Measurements from ENCODE around the gene MAST4.
A peak's percentile ranks its signal among the peaks of the same experiment; 100 is the strongest.

The MAST4 gene

GRCh38 chr5:66933066-66933465 lies 336.9 kb downstream of the MAST4 start:
- Histone ChIP-seq H3K4me2 (ENCODE audit: low read length) (peak overlapping the region; percentile 27), H3K4me3 (ENCODE audit: low read length) (no peak overlapping the region), H3K36me3 (ENCODE audit: insufficient read depth, low read length) (no peaks in the 10 kb centered on the region), H3K9me3 (replicated peaks; ENCODE audit: low read length) (no peaks in the 10 kb centered on the region), H3K9ac (ENCODE audit: low read depth, low read length) (no peak overlapping the region), H3K27me3 (ENCODE audit: control insufficient read depth, insufficient read depth, low read length) (no peaks in the 10 kb centered on the region), H3K4me1 (ENCODE audit: control insufficient read depth, insufficient read depth, low read length) (peaks cover 17% of the 10 kb centered on the region)

GRCh38 chr5:66939094-66939493 lies 342.9 kb downstream of the MAST4 start:
- H3K9ac ChIP-seq (ENCODE audit: low read depth, low read length) = no peak overlapping the region
- H3K4me2 ChIP-seq (ENCODE audit: low read length) = no peak overlapping the region
- H3K36me3 ChIP-seq (ENCODE audit: insufficient read depth, low read length) = no peaks in the 10 kb centered on the region

GRCh38 chr5:66945389-66946349 lies 349.5 kb downstream of the MAST4 start:
- Histone ChIP-seq H3K4me3 (ENCODE audit: low read length) (no peak overlapping the region), H3K27me3 (ENCODE audit: control insufficient read depth, insufficient read depth, low read length) (no peaks in the 10 kb centered on the region), H3K9ac (ENCODE audit: low read depth, low read length) (no peak overlapping the region), H3K9me3 (replicated peaks; ENCODE audit: low read length) (no peaks in the 10 kb centered on the region), H3K4me2 (ENCODE audit: low read length) (no peak overlapping the region), H3K4me1 (ENCODE audit: control insufficient read depth, insufficient read depth, low read length) (no peaks in the 10 kb centered on the region), H3K36me3 (ENCODE audit: insufficient read depth, low read length) (no peaks in the 10 kb centered on the region)

More at GRCh38 chr5:66939094-66939493, 342.9 kb downstream of the MAST4 start:
- no peaks in the 10 kb centered on the region for H3K4me1 ChIP-seq (ENCODE audit: control insufficient read depth, insufficient read depth, low read length)
- no peaks in the 10 kb centered on the region for H3K9me3 ChIP-seq (replicated peaks; ENCODE audit: low read length)
- H3K27me3 ChIP-seq (ENCODE audit: control insufficient read depth, insufficient read depth, low read length) = no peaks in the 10 kb centered on the region
- no peak overlapping the region for H3K4me3 ChIP-seq (ENCODE audit: low read length)

- H3K9ac ChIP-seq (ENCODE audit: low read depth, low read length) = no peak overlapping the region
- no peak overlapping the region for H3K4me3 ChIP-seq (ENCODE audit: low read length)
- H3K9me3 ChIP-seq (replicated peaks; ENCODE audit: low read length) = no peaks in the 10 kb centered on the region
- no peaks in the 10 kb centered on the region for H3K36me3 ChIP-seq (ENCODE audit: insufficient read depth, low read length)
- no peaks in the 10 kb centered on the region for H3K4me1 ChIP-seq (ENCODE audit: control insufficient read depth, insufficient read depth, low read length)
- H3K4me2 ChIP-seq (ENCODE audit: low read length) = no peak overlapping the region
- no peaks in the 10 kb centered on the region for H3K27me3 ChIP-seq (ENCODE audit: control insufficient read depth, insufficient read depth, low read length)
These were observed 351.3 kb downstream of the MAST4 start for GRCh38 chr5:66947458-66947857.

- Histone ChIP-seq H3K9ac (ENCODE audit: low read depth, low read length) (no peak overlapping the region), H3K4me2 (ENCODE audit: low read length) (no peak overlapping the region), H3K4me3 (ENCODE audit: low read length) (no peak overlapping the region), H3K9me3 (replicated peaks; ENCODE audit: low read length) (no peaks in the 10 kb centered on the region), H3K27me3 (ENCODE audit: control insufficient read depth, insufficient read depth, low read length) (no peaks in the 10 kb centered on the region), H3K36me3 (ENCODE audit: insufficient read depth, low read length) (no peaks in the 10 kb centered on the region), H3K4me1 (ENCODE audit: control insufficient read depth, insufficient read depth, low read length) (no peaks in the 10 kb centered on the region)
These were observed 352.9 kb downstream of the MAST4 start for GRCh38 chr5:66949066-66949465.

- no peak overlapping the region for H3K9ac ChIP-seq (ENCODE audit: low read depth, low read length)
- H3K36me3 ChIP-seq (ENCODE audit: insufficient read depth, low read length) = no peaks in the 10 kb centered on the region
- H3K27me3 ChIP-seq (ENCODE audit: control insufficient read depth, insufficient read depth, low read length) = no peaks in the 10 kb centered on the region
- no peak overlapping the region for H3K4me2 ChIP-seq (ENCODE audit: low read length)
- no peak overlapping the region for H3K4me3 ChIP-seq (ENCODE audit: low read length)
- H3K4me1 ChIP-seq (ENCODE audit: control insufficient read depth, insufficient read depth, low read length) = no peaks in the 10 kb centered on the region
- H3K9me3 ChIP-seq (replicated peaks; ENCODE audit: low read length) = no peaks in the 10 kb centered on the region
These were observed 356.0 kb downstream of the MAST4 start for GRCh38 chr5:66952153-66952552.

GRCh38 chr5:66956439-66956838 lies 360.2 kb downstream of the MAST4 start:
- Histone ChIP-seq H3K36me3 (ENCODE audit: insufficient read depth, low read length) (no peaks in the 10 kb centered on the region), H3K4me2 (ENCODE audit: low read length) (no peak overlapping the region), H3K9ac (ENCODE audit: low read depth, low read length) (no peak overlapping the region), H3K27me3 (ENCODE audit: control insufficient read depth, insufficient read depth, low read length) (no peaks in the 10 kb centered on the region), H3K4me3 (ENCODE audit: low read length) (no peak overlapping the region), H3K4me1 (ENCODE audit: control insufficient read depth, insufficient read depth, low read length) (peaks cover 35% of the 10 kb centered on the region), H3K9me3 (replicated peaks; ENCODE audit: low read length) (no peaks in the 10 kb centered on the region)

- Histone ChIP-seq H3K27me3 (ENCODE audit: control insufficient read depth, insufficient read depth, low read length) (no peaks in the 10 kb centered on the region), H3K4me1 (ENCODE audit: control insufficient read depth, insufficient read depth, low read length) (peaks cover 35% of the 10 kb centered on the region), H3K9me3 (replicated peaks; ENCODE audit: low read length) (no peaks in the 10 kb centered on the region), H3K9ac (ENCODE audit: low read depth, low read length) (peak overlapping the region; percentile 74), H3K4me3 (ENCODE audit: low read length) (peak overlapping the region; percentile 70), H3K4me2 (ENCODE audit: low read length) (peak overlapping the region; percentile 90), H3K36me3 (ENCODE audit: insufficient read depth, low read length) (no peaks in the 10 kb centered on the region)
These were observed 362.2 kb downstream of the MAST4 start for GRCh38 chr5:66958201-66958979.

GRCh38 chr5:66958980-66959641 lies 362.9 kb downstream of the MAST4 start:
- Histone ChIP-seq H3K9me3 (replicated peaks; ENCODE audit: low read length) (no peaks in the 10 kb centered on the region), H3K4me2 (ENCODE audit: low read length) (peak overlapping the region; percentile 90), H3K27me3 (ENCODE audit: control insufficient read depth, insufficient read depth, low read length) (no peaks in the 10 kb centered on the region), H3K4me1 (ENCODE audit: control insufficient read depth, insufficient read depth, low read length) (peaks cover 38% of the 10 kb centered on the region), H3K36me3 (ENCODE audit: insufficient read depth, low read length) (no peaks in the 10 kb centered on the region), H3K9ac (ENCODE audit: low read depth, low read length) (peak overlapping the region; percentile 74), H3K4me3 (ENCODE audit: low read length) (peak overlapping the region; percentile 70)

- peak overlapping the region; percentile 90 for H3K4me2 ChIP-seq (ENCODE audit: low read length)
- peak overlapping the region; percentile 70 for H3K4me3 ChIP-seq (ENCODE audit: low read length)
- no peaks in the 10 kb centered on the region for H3K36me3 ChIP-seq (ENCODE audit: insufficient read depth, low read length)
- peaks cover 38% of the 10 kb centered on the region for H3K4me1 ChIP-seq (ENCODE audit: control insufficient read depth, insufficient read depth, low read length)
- H3K9me3 ChIP-seq (replicated peaks; ENCODE audit: low read length) = no peaks in the 10 kb centered on the region
- H3K27me3 ChIP-seq (ENCODE audit: control insufficient read depth, insufficient read depth, low read length) = no peaks in the 10 kb centered on the region
- peak overlapping the region; percentile 74 for H3K9ac ChIP-seq (ENCODE audit: low read depth, low read length)
These were observed 363.5 kb downstream of the MAST4 start for GRCh38 chr5:66959653-66960052.
